ENCODE measurements around the gene SORBS2.

GRCh38 chr4:185671066-185671465 is 140.9 kb downstream of the SORBS2 start:
- no peak for TF ChIP-seq CTCF (conservative IDR thresholded peaks at IDR 0.05; ENCODE audit: low read depth, low read length)
- TF ChIP-seq MAZ (IDR thresholded peaks at IDR 0.05; ENCODE audit: borderline replicate concordance, low read depth, low read length), result no peak
- TF ChIP-seq CEBPB (IDR thresholded peaks at IDR 0.05; ENCODE audit: low read depth, low read length), result no peak
- TF ChIP-seq POLR2A (IDR thresholded peaks at IDR 0.05; ENCODE audit: low read depth, low read length), result no peak

All from IMR-90 (cell line).